ENCODE measurements around the gene ZBTB6. TPM values are rescaled to one million over a fixed set of nuclear protein-coding genes. Genes with fewer than 3 reads are reported as not detected.

The ZBTB6 gene
- total and polyA plus RNA-seq, 2 of the 13 experiments (the other 11 are each of a cell fraction or from before 2014, with no cell fraction given), result 3.7 to 7.1 TPM

DNA sequence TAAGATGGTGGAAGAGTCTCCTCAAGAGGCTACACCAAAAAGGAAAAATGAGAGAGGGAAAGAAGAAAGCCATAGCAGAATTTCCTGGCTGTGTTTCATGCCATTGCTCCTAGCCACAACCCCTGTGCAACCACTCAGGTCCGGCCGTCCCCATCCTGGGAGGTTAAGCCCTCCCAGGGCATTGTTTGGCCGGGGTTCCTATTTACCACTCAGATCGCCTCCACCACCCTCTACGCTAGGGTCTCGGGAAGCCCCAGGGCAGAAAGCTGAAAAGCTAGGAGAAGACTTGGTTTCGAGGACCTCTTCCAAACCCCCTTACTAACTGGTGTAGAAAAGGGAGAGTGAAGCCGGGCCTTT, 8.7 kb downstream of the ZBTB6 start:
- Histone ChIP-seq H3K79me2 (ENCODE audit: insufficient read depth, low read length) (peaks cover 51% of the 10 kb centered on the region), H3K27ac (ENCODE audit: extremely low read length, insufficient read depth, low read length) (peak overlapping the region; percentile 90), H3K4me3 (replicated peaks in 1 of 3; ENCODE audit: insufficient read depth in 1 of 3, low read depth in 2 of 3, low read length in 3 of 3) (peak overlapping the region; percentile 63 to 98 (median 95)), H3K4me2 (ENCODE audit: low read depth, low read length) (peak overlapping the region; percentile 70), H3K4me1 (ENCODE audit: insufficient read depth, low read length) (peaks cover 19% of the 10 kb centered on the region), H2AFZ (ENCODE audit: low read length) (no peak overlapping the region), H3K9me3 (ENCODE audit: low read length) (no peaks in the 10 kb centered on the region), H4K20me1 (ENCODE audit: insufficient read depth, low read length) (peaks cover 10% of the 10 kb centered on the region; the same call in 1 of the 2 replicates), H3K9ac (ENCODE audit: insufficient read depth, low read depth, low read length) (peak overlapping the region; percentile 95), H3K36me3 (replicated peaks in 1 of 2; ENCODE audit: control insufficient read depth in 1 of 2, insufficient read depth in 2 of 2, low read length in 2 of 2) (0 out of 5 replicates have a peak, but pooled peaks cover 0 to 3% of the 10 kb centered on the region in 2 experiments), H3K27me3 (ENCODE audit: control insufficient read depth in 1 of 2, insufficient read depth in 2 of 2, low read length in 2 of 2) (no peaks in the 10 kb centered on the region; a peak in 1 of 5 replicates)
- peak; percentile 87 for ATAC-seq
- intact Hi-C loops (cut with micrococcal nuclease; ENCODE audit: unreplicated experiment), result loop anchor here (5.0 kb wide), 1 partner anchor 88 kb away; no protein-coding TSS in a partner anchor
- 0% methylated on average over 3 of the region's 8 CpGs for WGBS (ENCODE audit: low lambda C conversion rate)
- CTCF ChIA-PET (ENCODE audit: low intra/inter-chr PET ratio, low total read pairs), result no interaction called here
- in situ Hi-C loops (cut with HindIII; ENCODE audit: extremely low pct_ligation_motif_present, low pct_unique_long_range_greater_than_20kb), result no loop called here
- no peak for TF ChIP-seq ZNF510 (CRISPR knock-in tag; IDR thresholded peaks at IDR 0.05; ENCODE audit: low read depth)
- TF ChIP-seq, protein P1, sequence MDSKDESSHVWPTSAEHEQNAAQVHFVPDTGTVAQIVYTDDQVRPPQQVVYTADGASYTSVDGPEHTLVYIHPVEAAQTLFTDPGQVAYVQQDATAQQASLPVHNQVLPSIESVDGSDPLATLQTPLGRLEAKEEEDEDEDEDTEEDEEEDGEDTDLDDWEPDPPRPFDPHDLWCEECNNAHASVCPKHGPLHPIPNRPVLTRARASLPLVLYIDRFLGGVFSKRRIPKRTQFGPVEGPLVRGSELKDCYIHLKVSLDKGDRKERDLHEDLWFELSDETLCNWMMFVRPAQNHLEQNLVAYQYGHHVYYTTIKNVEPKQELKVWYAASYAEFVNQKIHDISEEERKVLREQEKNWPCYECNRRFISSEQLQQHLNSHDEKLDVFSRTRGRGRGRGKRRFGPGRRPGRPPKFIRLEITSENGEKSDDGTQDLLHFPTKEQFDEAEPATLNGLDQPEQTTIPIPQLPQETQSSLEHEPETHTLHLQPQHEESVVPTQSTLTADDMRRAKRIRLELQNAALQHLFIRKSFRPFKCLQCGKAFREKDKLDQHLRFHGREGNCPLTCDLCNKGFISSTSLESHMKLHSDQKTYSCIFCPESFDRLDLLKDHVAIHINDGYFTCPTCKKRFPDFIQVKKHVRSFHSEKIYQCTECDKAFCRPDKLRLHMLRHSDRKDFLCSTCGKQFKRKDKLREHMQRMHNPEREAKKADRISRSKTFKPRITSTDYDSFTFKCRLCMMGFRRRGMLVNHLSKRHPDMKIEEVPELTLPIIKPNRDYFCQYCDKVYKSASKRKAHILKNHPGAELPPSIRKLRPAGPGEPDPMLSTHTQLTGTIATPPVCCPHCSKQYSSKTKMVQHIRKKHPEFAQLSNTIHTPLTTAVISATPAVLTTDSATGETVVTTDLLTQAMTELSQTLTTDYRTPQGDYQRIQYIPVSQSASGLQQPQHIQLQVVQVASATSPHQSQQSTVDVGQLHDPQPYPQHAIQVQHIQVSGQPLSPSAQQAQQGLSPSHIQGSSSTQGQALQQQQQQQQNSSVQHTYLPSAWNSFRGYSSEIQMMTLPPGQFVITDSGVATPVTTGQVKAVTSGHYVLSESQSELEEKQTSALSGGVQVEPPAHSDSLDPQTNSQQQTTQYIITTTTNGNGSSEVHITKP (CRISPR knock-in tag; IDR thresholded peaks at IDR 0.05; ENCODE audit: low read depth), result 0 out of 2 replicates have a peak, but pooled peaks have one; percentile 16
- TF ChIP-seq, protein P2, sequence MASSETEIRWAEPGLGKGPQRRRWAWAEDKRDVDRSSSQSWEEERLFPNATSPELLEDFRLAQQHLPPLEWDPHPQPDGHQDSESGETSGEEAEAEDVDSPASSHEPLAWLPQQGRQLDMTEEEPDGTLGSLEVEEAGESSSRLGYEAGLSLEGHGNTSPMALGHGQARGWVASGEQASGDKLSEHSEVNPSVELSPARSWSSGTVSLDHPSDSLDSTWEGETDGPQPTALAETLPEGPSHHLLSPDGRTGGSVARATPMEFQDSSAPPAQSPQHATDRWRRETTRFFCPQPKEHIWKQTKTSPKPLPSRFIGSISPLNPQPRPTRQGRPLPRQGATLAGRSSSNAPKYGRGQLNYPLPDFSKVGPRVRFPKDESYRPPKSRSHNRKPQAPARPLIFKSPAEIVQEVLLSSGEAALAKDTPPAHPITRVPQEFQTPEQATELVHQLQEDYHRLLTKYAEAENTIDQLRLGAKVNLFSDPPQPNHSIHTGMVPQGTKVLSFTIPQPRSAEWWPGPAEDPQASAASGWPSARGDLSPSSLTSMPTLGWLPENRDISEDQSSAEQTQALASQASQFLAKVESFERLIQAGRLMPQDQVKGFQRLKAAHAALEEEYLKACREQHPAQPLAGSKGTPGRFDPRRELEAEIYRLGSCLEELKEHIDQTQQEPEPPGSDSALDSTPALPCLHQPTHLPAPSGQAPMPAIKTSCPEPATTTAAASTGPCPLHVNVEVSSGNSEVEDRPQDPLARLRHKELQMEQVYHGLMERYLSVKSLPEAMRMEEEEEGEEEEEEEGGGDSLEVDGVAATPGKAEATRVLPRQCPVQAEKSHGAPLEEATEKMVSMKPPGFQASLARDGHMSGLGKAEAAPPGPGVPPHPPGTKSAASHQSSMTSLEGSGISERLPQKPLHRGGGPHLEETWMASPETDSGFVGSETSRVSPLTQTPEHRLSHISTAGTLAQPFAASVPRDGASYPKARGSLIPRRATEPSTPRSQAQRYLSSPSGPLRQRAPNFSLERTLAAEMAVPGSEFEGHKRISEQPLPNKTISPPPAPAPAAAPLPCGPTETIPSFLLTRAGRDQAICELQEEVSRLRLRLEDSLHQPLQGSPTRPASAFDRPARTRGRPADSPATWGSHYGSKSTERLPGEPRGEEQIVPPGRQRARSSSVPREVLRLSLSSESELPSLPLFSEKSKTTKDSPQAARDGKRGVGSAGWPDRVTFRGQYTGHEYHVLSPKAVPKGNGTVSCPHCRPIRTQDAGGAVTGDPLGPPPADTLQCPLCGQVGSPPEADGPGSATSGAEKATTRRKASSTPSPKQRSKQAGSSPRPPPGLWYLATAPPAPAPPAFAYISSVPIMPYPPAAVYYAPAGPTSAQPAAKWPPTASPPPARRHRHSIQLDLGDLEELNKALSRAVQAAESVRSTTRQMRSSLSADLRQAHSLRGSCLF (CRISPR knock-in tag; IDR thresholded peaks at IDR 0.05; ENCODE audit: borderline replicate concordance), result no peak
- TF ChIP-seq XRCC5 (optimal IDR thresholded peaks at IDR 0.05; ENCODE audit: low read length), result peak; percentile 35
- TF ChIP-seq ZBTB42 (CRISPR knock-in tag; IDR thresholded peaks at IDR 0.05), result 0 out of 2 replicates have a peak, but pooled peaks have one; percentile 43
- 0 out of 2 replicates have a peak, but pooled peaks have one; percentile 0 for TF ChIP-seq KDM2A (CRISPR knock-in tag; IDR thresholded peaks at IDR 0.05; ENCODE audit: borderline replicate concordance, low read depth)
- 0 out of 2 replicates have a peak, but pooled peaks have one; percentile 9 for TF ChIP-seq MED13 (CRISPR knock-in tag; IDR thresholded peaks at IDR 0.05)
- TF ChIP-seq ZNF546 (CRISPR knock-in tag; conservative IDR thresholded peaks at IDR 0.05), result 0 out of 2 replicates have a peak, but pooled peaks have one; percentile 7
- 0 out of 2 replicates have a peak, but pooled peaks have one; percentile 35 for TF ChIP-seq POLR2AphosphoS5 (IDR thresholded peaks at IDR 0.05; ENCODE audit: low read depth, low read length)
- TF ChIP-seq ZNF772 (CRISPR knock-in tag; IDR thresholded peaks at IDR 0.05), result 0 out of 2 replicates have a peak, but pooled peaks have one; percentile 5
- TF ChIP-seq FOXJ3 (CRISPR knock-in tag; IDR thresholded peaks at IDR 0.05; ENCODE audit: borderline replicate concordance), result no peak
- peak in 1 of 2 experiments; percentile 44; a peak in 2 of 4 replicates for TF ChIP-seq POLR2A (IDR thresholded peaks at IDR 0.05; ENCODE audit: insufficient read depth in 1 of 2, low read depth in 2 of 2, low read length in 2 of 2)
- 0 out of 2 replicates have a peak, but pooled peaks have one; percentile 4 for TF ChIP-seq ZNF552 (CRISPR knock-in tag; IDR thresholded peaks at IDR 0.05; ENCODE audit: borderline replicate concordance)
- peak; percentile 33; the same call in 1 of the 2 replicates for TF ChIP-seq GATAD2A (CRISPR knock-in tag; IDR thresholded peaks at IDR 0.05)
- no peak for FAIRE-seq
- DNase-seq (ENCODE audit: low spot score), result peak; percentile 43
- no TSS peak for BruUV-seq (replicated peaks)
- POLR2A ChIA-PET, result interaction anchor here (0.9 to 3.0 kb wide), 9 partner anchors 8 to 104 kb away, joined by 3 to 26 read pairs (median 7); partner anchors contain the start of genes PDCL, RABGAP1, ZBTB26 and ZBTB6

Measured in HepG2 (cell line).